NB4 (cell line): ENCODE measurements around the gene RABGGTA.
A peak's percentile ranks its signal among the peaks of the same experiment; 100 is the strongest.

Experiments used
- CTCF ChIP-seq: IDR thresholded peaks from one replicate; pipeline ENCODE4 v1.5.1; 2012; ENCODE audit warnings: low read depth, low read length
- MYC ChIP-seq: IDR thresholded peaks from 2 replicates; pipeline ENCODE4 v1.6.1; 2011; ENCODE audit warnings: low read depth, low read length

GRCh38 chr14:24273422-24273998 is 2.1 kb upstream of the RABGGTA start:
- TF ChIP-seq CTCF, result peak; percentile 1
- TF ChIP-seq MYC, result no peak
